ENCODE data around the gene GAB4. TPM values are rescaled to one million over a fixed set of nuclear protein-coding genes. Genes with fewer than 3 reads are reported as not detected.

Gene GAB4
- total RNA-seq, 1 experiment from 2014 or later, result not detected

GRCh38 chr22:16974298-16975084, 33.5 kb downstream of the GAB4 start:
- Histone ChIP-seq H3K9ac (ENCODE audit: extremely low read depth, insufficient read length, low read length) (no peak overlapping the region), H3K23me2 (ENCODE audit: insufficient read length, low read depth, low read length, poor library complexity, severe bottlenecking) (no peaks in the 10 kb centered on the region), H3K4me1 (ENCODE audit: insufficient read depth, low read length) (no peaks in the 10 kb centered on the region; the same call in 1 of the 2 replicates), H3K79me1 (ENCODE audit: insufficient read depth, low read depth, low read length, poor library complexity, severe bottlenecking) (no peaks in the 10 kb centered on the region), H2BK5ac (ENCODE audit: insufficient read length, low read length) (no peak overlapping the region), H2BK120ac (ENCODE audit: low read depth, low read length, poor library complexity, severe bottlenecking) (no peak overlapping the region), H3K27me3 (ENCODE audit: insufficient read depth, low read length) (no peaks in the 10 kb centered on the region), H3K4ac (ENCODE audit: low read depth, low read length) (no peak overlapping the region), H2BK15ac (ENCODE audit: low read depth, low read length) (no peak overlapping the region), H2BK20ac (ENCODE audit: low read depth, low read length, poor library complexity, severe bottlenecking) (no peak overlapping the region), H3K9me3 (ENCODE audit: control insufficient read depth, low read depth, low read length) (no peaks in the 10 kb centered on the region), H4K20me1 (ENCODE audit: control insufficient read depth, insufficient read depth, insufficient read length) (no peaks in the 10 kb centered on the region), H4K91ac (ENCODE audit: insufficient read length, low read depth, low read length) (no peak overlapping the region), H3K79me2 (ENCODE audit: insufficient read depth, low read length) (no peaks in the 10 kb centered on the region), H3K27ac (ENCODE audit: insufficient read length, low read depth, low read length) (no peak overlapping the region), H4K5ac (ENCODE audit: insufficient read length, low read depth, low read length) (no peak overlapping the region), H4K8ac (replicated peaks; ENCODE audit: insufficient read length, low read depth, low read length) (no peak overlapping the region), H3K23ac (ENCODE audit: insufficient read length, low read depth, low read length) (no peak overlapping the region), H3K56ac (ENCODE audit: insufficient read length, low read depth, low read length) (no peak overlapping the region), H3K4me2 (ENCODE audit: insufficient read depth, insufficient read length, low read length) (no peak overlapping the region), H3K18ac (ENCODE audit: insufficient read length, low read depth, low read length) (no peak overlapping the region), H3K14ac (ENCODE audit: insufficient read depth, low read length) (no peak overlapping the region), H3T11ph (ENCODE audit: low read length) (no peak overlapping the region), H2AFZ (ENCODE audit: low read length) (no peak overlapping the region), H2BK12ac (ENCODE audit: insufficient read length, low read depth, low read length) (no peak overlapping the region), H2AK5ac (ENCODE audit: insufficient read length, low read length) (no peak overlapping the region)
- Mint-ChIP-seq H3K4me3 (no peak overlapping the region), H3K27ac (no peak overlapping the region), H3K36me3 (ENCODE audit: insufficient read depth in 1 of 3, low read depth in 3 of 3) (peaks cover 0 to 9% (median 3%) of the 10 kb centered on the region in 3 experiments; a peak in 4 of 7 replicates), H3K4me1 (no peaks in the 10 kb centered on the region), H3K9me3 (peaks cover 91 to 96% of the 10 kb centered on the region in 2 experiments), H3K27me3 (ENCODE audit: low read depth) (peaks cover 34% of the 10 kb centered on the region)
- DNase-seq, result no peak
- no peak for TF ChIP-seq CTCF (conservative IDR thresholded peaks at IDR 0.05)
- no CpG with 5 or more reads among the region's 11 CpGs for WGBS (ENCODE audit: extremely low coverage, insufficient read length, low lambda C conversion rate)

Measured in H9 (cell line).